ENCODE results near the gene SHISA3.
A peak's percentile ranks its signal among the peaks of the same experiment; 100 is the strongest.
"Not testable (repeated sequence)": the region's sequence is repeated elsewhere in the genome, so short reads cannot be mapped to it uniquely, and the experiment has no call there.

SHISA3 gene

GRCh38 chr4:42371305-42372252, 25.7 kb upstream of the SHISA3 start:
- no peak overlapping the region for H3K4me3 Mint-ChIP-seq
- no peaks in the 10 kb centered on the region for H3K9me3 Mint-ChIP-seq
- DNase-seq (ENCODE audit: low spot score) = no peak

DNA sequence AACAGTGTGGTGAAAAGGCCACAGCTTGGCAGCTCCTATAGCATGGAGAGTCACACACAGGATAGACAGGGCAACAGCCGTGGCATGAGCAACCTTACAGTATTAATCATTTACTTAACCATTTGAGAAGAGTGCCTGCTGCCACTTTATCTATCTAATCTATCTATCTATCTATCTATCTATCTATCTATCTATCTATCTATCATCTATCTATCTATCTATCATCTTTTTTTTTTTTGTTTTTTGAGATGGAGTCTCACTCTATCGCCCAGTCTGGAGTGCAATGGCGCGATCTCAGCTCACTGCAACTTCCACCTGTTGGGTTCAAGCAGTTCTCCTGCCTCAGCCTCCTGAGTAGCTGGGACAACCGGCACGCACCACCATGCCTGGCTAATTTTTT, 25.0 kb upstream of the SHISA3 start:
- H3K27ac Mint-ChIP-seq; H3K27me3 Mint-ChIP-seq (ENCODE audit: low read depth); DNase-seq (ENCODE audit: low spot score); H3K36me3 Mint-ChIP-seq (ENCODE audit: low read depth); H3K4me3 Mint-ChIP-seq; H3K9me3 Mint-ChIP-seq; H3K4me1 Mint-ChIP-seq (ENCODE audit: low read depth): not testable (repeated sequence)

More at GRCh38 chr4:42371305-42372252, 25.7 kb upstream of the SHISA3 start:
- Mint-ChIP-seq H3K27ac (no peak overlapping the region), H3K36me3 (ENCODE audit: low read depth) (no peaks in the 10 kb centered on the region), H3K4me1 (ENCODE audit: low read depth) (no peaks in the 10 kb centered on the region), H3K27me3 (ENCODE audit: low read depth) (peaks cover 3% of the 10 kb centered on the region)

GRCh38 chr4:42377497-42377896, 19.8 kb upstream of the SHISA3 start:
- H3K27me3 Mint-ChIP-seq (ENCODE audit: low read depth) = peaks cover 17% of the 10 kb centered on the region
- no peaks in the 10 kb centered on the region for H3K4me1 Mint-ChIP-seq (ENCODE audit: low read depth)
- H3K9me3 Mint-ChIP-seq = no peaks in the 10 kb centered on the region
- H3K4me3 Mint-ChIP-seq = no peak overlapping the region
- no peak overlapping the region for H3K27ac Mint-ChIP-seq
- no peaks in the 10 kb centered on the region for H3K36me3 Mint-ChIP-seq (ENCODE audit: low read depth)
- no peak for DNase-seq (ENCODE audit: low spot score)

- no peaks in the 10 kb centered on the region for H3K36me3 Mint-ChIP-seq (ENCODE audit: low read depth)
- no peak overlapping the region for H3K27ac Mint-ChIP-seq
- H3K4me1 Mint-ChIP-seq (ENCODE audit: low read depth) = no peaks in the 10 kb centered on the region
- no peak for DNase-seq (ENCODE audit: low spot score)
- no peak overlapping the region for H3K4me3 Mint-ChIP-seq
- H3K27me3 Mint-ChIP-seq (ENCODE audit: low read depth) = peaks cover 13% of the 10 kb centered on the region
- no peaks in the 10 kb centered on the region for H3K9me3 Mint-ChIP-seq
These were observed 15.6 kb upstream of the SHISA3 start for GRCh38 chr4:42381666-42382065.

- Mint-ChIP-seq H3K36me3 (ENCODE audit: low read depth) (no peaks in the 10 kb centered on the region), H3K27ac (no peak overlapping the region), H3K4me3 (no peak overlapping the region), H3K27me3 (ENCODE audit: low read depth) (peaks cover 9% of the 10 kb centered on the region), H3K9me3 (no peaks in the 10 kb centered on the region), H3K4me1 (ENCODE audit: low read depth) (no peaks in the 10 kb centered on the region)
- DNase-seq (ENCODE audit: low spot score) = no peak
These were observed 11.8 kb upstream of the SHISA3 start for GRCh38 chr4:42385516-42385915.

DNA sequence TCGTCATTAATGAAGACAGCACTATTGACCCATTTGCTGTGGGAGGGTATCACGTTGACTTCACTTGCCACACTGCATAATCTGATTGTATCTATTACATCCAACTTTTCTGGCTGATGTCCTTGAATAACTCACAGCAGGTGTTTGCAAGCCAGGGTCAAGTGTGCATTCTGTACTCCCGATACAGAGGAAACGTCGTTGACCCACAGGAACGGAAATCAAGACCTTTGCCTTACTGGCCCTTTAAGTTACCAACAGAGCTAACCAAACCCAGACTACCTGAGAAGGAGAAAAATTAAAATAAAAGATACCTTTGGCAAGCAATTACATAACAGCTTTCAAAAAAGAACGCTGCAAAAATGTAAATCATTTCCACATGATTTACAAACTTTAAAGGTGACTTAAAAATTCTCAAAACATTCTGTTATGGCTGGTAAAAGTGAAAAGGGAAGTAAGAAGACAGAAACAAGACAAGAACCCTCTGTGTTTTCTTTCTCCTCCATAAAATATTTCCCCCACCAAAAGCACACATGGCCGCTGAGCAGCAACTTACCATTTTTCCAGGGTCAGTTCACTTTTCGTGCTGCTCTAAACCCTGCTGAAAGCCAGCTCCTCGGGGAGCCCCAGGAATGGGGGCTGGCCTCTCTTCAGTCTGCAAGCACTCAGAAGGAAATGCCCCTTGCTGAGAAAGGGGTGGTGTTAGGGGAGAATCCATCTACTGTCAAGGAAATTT, 6.5 kb upstream of the SHISA3 start:
- Mint-ChIP-seq H3K9me3 (no peaks in the 10 kb centered on the region), H3K4me3 (no peak overlapping the region), H3K27ac (no peak overlapping the region), H3K27me3 (ENCODE audit: low read depth) (peaks cover 17% of the 10 kb centered on the region), H3K36me3 (ENCODE audit: low read depth) (no peaks in the 10 kb centered on the region), H3K4me1 (ENCODE audit: low read depth) (no peaks in the 10 kb centered on the region)
- DNase-seq (ENCODE audit: low spot score) = no peak

- H3K4me1 Mint-ChIP-seq (ENCODE audit: low read depth) = peaks cover under 1% of the 10 kb centered on the region
- H3K9me3 Mint-ChIP-seq = no peaks in the 10 kb centered on the region
- H3K36me3 Mint-ChIP-seq (ENCODE audit: low read depth) = no peaks in the 10 kb centered on the region
- H3K27me3 Mint-ChIP-seq (ENCODE audit: low read depth) = peaks cover 21% of the 10 kb centered on the region
- no peak for DNase-seq (ENCODE audit: low spot score)
- H3K4me3 Mint-ChIP-seq = no peak overlapping the region
- no peak overlapping the region for H3K27ac Mint-ChIP-seq
These were observed 6.0 kb upstream of the SHISA3 start for GRCh38 chr4:42391355-42391664.

DNA sequence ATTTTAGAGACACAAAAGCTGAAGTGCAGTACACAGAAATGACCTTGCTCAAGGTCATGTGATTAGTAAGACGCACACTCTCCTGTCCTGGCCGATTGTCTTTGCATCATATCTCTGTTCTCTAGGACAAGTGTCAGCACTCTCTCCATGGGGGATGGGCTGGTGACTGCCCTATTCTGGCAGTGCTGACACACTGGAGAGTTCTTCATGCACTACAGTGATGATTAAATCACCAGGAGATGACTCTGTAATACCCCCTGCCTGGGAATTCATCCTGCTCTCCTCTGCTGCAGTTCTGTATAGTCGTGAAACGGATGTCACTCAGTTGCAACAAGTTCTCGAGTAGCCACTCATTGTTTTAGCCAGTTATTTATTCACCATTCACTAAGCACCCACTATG, 5.3 kb upstream of the SHISA3 start:
- DNase-seq (ENCODE audit: low spot score) = no peak
- Mint-ChIP-seq H3K27me3 (ENCODE audit: low read depth) (peaks cover 28% of the 10 kb centered on the region), H3K4me1 (ENCODE audit: low read depth) (peaks cover 8% of the 10 kb centered on the region), H3K27ac (no peak overlapping the region), H3K4me3 (no peak overlapping the region), H3K9me3 (no peaks in the 10 kb centered on the region), H3K36me3 (ENCODE audit: low read depth) (no peaks in the 10 kb centered on the region)

DNA sequence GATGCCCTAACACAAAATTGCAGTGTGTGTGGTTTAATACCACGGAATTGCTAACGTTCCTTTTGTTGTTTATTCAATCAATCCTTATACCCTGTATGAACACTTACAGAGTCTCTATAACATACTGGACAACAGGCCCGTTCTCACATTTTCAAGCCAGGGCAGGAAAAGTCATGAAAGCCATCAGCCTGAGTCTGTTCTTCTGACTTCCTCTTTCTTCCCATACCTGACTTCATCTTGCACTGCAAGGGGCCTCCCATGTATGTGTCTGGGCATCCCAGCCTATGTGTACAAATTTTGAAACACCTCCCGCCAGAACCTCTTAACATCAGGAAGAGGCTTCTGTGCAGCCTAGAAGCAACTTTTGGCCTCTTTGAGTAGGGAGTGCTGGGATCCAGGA, 4.9 kb upstream of the SHISA3 start:
- DNase-seq (ENCODE audit: low spot score) = no peak
- peaks cover 12% of the 10 kb centered on the region for H3K4me1 Mint-ChIP-seq (ENCODE audit: low read depth)
- no peak overlapping the region for H3K27ac Mint-ChIP-seq
- no peaks in the 10 kb centered on the region for H3K9me3 Mint-ChIP-seq
- peaks cover 32% of the 10 kb centered on the region for H3K27me3 Mint-ChIP-seq (ENCODE audit: low read depth)
- no peak overlapping the region for H3K4me3 Mint-ChIP-seq
- no peaks in the 10 kb centered on the region for H3K36me3 Mint-ChIP-seq (ENCODE audit: low read depth)

- Mint-ChIP-seq H3K4me3 (no peak overlapping the region), H3K36me3 (ENCODE audit: low read depth) (no peaks in the 10 kb centered on the region), H3K4me1 (ENCODE audit: low read depth) (peaks cover 20% of the 10 kb centered on the region), H3K27ac (no peak overlapping the region), H3K27me3 (ENCODE audit: low read depth) (peaks cover 58% of the 10 kb centered on the region), H3K9me3 (no peaks in the 10 kb centered on the region)
- DNase-seq (ENCODE audit: low spot score) = no peak
These were observed 1.7 kb upstream of the SHISA3 start for GRCh38 chr4:42395595-42395994.

- Mint-ChIP-seq H3K36me3 (ENCODE audit: low read depth) (no peaks in the 10 kb centered on the region), H3K27ac (no peak overlapping the region), H3K9me3 (no peaks in the 10 kb centered on the region), H3K27me3 (ENCODE audit: low read depth) (peaks cover 64% of the 10 kb centered on the region), H3K4me1 (ENCODE audit: low read depth) (peaks cover 20% of the 10 kb centered on the region), H3K4me3 (peak overlapping the region; percentile 85)
- no peak for DNase-seq (ENCODE audit: low spot score)
These were observed 932 bp upstream of the SHISA3 start for GRCh38 chr4:42396361-42396751.

GRCh38 chr4:42397635-42398170, 415 bp downstream of the SHISA3 start:
- Mint-ChIP-seq H3K4me1 (ENCODE audit: low read depth) (peaks cover 20% of the 10 kb centered on the region), H3K27ac (no peak overlapping the region), H3K9me3 (no peaks in the 10 kb centered on the region), H3K27me3 (ENCODE audit: low read depth) (peaks cover 70% of the 10 kb centered on the region), H3K36me3 (ENCODE audit: low read depth) (no peaks in the 10 kb centered on the region), H3K4me3 (peak overlapping the region; percentile 85)
- no peak for DNase-seq (ENCODE audit: low spot score)

DNA sequence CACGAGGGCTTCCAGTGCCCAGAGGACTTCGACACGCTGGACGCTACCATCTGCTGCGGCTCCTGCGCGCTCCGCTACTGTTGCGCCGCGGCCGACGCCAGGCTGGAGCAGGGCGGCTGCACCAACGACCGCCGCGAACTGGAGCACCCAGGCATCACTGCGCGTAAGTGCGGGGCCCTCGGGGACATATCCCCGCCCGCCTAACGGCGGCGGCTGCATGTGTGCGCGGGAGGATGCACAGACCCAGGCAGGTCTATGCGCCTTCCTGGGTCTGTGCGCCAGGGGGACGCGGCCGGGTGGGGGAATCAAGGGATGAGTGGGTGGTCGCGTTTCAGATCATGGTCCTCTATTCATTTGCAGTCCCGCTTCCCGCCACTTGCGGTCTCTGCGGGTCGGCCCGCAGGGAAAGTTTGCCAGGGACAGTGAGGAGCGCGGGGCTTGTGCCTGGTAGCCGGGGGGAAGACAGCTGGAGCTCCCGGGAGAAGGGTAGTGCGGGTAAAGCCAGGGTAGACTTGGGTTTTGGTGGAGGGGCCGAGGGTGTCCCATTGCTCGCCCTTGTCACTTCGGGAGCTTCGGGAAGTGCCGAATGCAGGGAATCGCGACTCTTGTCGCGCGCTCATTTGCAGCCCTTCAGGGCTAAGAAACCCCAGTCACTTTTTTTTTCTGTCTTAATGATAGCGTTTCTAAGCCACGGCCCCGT, 1.0 kb downstream of the SHISA3 start:
- Mint-ChIP-seq H3K4me1 (ENCODE audit: low read depth) (peaks cover 20% of the 10 kb centered on the region), H3K27me3 (ENCODE audit: low read depth) (peaks cover 74% of the 10 kb centered on the region), H3K27ac (no peak overlapping the region), H3K36me3 (ENCODE audit: low read depth) (no peaks in the 10 kb centered on the region), H3K4me3 (peak overlapping the region; percentile 77), H3K9me3 (no peaks in the 10 kb centered on the region)
- peak; percentile 21 for DNase-seq (ENCODE audit: low spot score)

DNA sequence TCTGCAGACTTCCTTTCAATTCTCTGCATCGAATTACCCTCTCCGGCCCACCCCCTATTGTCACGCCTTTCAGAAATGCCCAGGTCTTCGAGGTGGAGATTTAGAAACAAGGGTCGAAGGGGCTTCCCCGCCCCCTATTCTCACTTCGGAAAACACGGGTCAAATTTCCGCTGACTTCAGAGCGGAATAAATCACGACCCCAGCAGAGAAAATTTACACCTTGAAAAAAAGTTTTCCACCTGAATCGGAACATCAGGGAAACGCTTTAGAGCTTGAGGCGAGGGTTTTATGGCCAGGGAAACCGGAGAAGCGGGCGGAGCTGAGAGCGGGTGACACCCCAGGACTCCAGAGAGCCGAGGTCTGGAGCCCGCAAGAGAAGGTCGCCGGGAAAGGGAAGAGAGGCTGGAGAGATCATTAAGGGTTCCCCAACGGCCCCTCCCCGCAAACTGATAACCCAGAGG, 1.6 kb downstream of the SHISA3 start:
- no peak overlapping the region for H3K27ac Mint-ChIP-seq
- H3K27me3 Mint-ChIP-seq (ENCODE audit: low read depth) = peaks cover 72% of the 10 kb centered on the region
- H3K4me3 Mint-ChIP-seq = peak overlapping the region; percentile 77
- H3K4me1 Mint-ChIP-seq (ENCODE audit: low read depth) = peaks cover 20% of the 10 kb centered on the region
- no peak for DNase-seq (ENCODE audit: low spot score)
- no peaks in the 10 kb centered on the region for H3K36me3 Mint-ChIP-seq (ENCODE audit: low read depth)
- no peaks in the 10 kb centered on the region for H3K9me3 Mint-ChIP-seq

Data from T-helper 2 cell treated with Interferon-gamma antibody and Interleukin-4, amounts not matched to agents 5 μg/mL and 100 μg/mL, for 36 hours (primary cell).